Measurements from ENCODE around the gene BCKDK. TPM values are rescaled to one million over a fixed set of nuclear protein-coding genes. Genes with fewer than 3 reads are reported as not detected.
"Not testable (repeated sequence)": the region's sequence is repeated elsewhere in the genome, so short reads cannot be mapped to it uniquely, and the experiment has no call there.

BCKDK gene
- total and polyA plus RNA-seq, 4 donors, result 16.2 to 61.8 (median 33.9) TPM

- Histone ChIP-seq H3K27ac (ENCODE audit: low read depth in 1 of 2, low read length in 1 of 2) (peak overlapping the region; percentile 75 to 93), H3K9me3 (ENCODE audit: control insufficient read depth in 4 of 4, insufficient read depth in 3 of 4, low read length in 3 of 4) (no peaks in the 10 kb centered on the region), H3K9ac (ENCODE audit: insufficient read depth in 1 of 2, low read length in 2 of 2) (peak overlapping the region in 1 of 2 donors; percentile 65), H3K36me3 (ENCODE audit: control insufficient read depth in 4 of 4, insufficient read depth in 4 of 4, low read length in 4 of 4) (no peaks in the 10 kb centered on the region), H3K4me1 (ENCODE audit: control insufficient read depth in 5 of 5, insufficient read depth in 5 of 5, low read length in 5 of 5) (peaks cover 7 to 29% (median 18%) of the 10 kb centered on the region in 5 donors), H3K27me3 (ENCODE audit: control insufficient read depth in 3 of 3, insufficient read depth in 3 of 3, low read length in 2 of 3) (peaks cover 0 to 13% (median 3%) of the 10 kb centered on the region in 3 donors), H3K4me3 (peak overlapping the region; percentile 18)
- ATAC-seq (ENCODE audit: insufficient read depth, low FRiP score) (peak; percentile 94), DNase-seq (peak; percentile 100)
- 3 to 6% methylated on average over 84 to 89 of the region's 89 CpGs for WGBS, 2 donors
- TF ChIP-seq, protein P1, sequence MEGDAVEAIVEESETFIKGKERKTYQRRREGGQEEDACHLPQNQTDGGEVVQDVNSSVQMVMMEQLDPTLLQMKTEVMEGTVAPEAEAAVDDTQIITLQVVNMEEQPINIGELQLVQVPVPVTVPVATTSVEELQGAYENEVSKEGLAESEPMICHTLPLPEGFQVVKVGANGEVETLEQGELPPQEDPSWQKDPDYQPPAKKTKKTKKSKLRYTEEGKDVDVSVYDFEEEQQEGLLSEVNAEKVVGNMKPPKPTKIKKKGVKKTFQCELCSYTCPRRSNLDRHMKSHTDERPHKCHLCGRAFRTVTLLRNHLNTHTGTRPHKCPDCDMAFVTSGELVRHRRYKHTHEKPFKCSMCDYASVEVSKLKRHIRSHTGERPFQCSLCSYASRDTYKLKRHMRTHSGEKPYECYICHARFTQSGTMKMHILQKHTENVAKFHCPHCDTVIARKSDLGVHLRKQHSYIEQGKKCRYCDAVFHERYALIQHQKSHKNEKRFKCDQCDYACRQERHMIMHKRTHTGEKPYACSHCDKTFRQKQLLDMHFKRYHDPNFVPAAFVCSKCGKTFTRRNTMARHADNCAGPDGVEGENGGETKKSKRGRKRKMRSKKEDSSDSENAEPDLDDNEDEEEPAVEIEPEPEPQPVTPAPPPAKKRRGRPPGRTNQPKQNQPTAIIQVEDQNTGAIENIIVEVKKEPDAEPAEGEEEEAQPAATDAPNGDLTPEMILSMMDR (IDR thresholded peaks at IDR 0.05; ENCODE audit: control extremely low read depth, extremely low read depth), result peak; percentile 97
Measured at GRCh38 chr16:31142109-31143010, 34.2 kb downstream of the BCKDK start.

- WGBS, 2 donors, result 59 to 73% methylated on average over 16 to 22 of the region's 22 CpGs
- Histone ChIP-seq H3K27me3 (ENCODE audit: control insufficient read depth in 3 of 3, insufficient read depth in 3 of 3, low read length in 2 of 3) (peaks cover 0 to 21% (median 10%) of the 10 kb centered on the region in 3 donors), H3K9ac (ENCODE audit: insufficient read depth in 1 of 2, low read length in 2 of 2) (no peak overlapping the region), H3K27ac (ENCODE audit: low read depth in 1 of 2, low read length in 1 of 2) (peak overlapping the region in 1 of 2 donors; percentile 81), H3K9me3 (ENCODE audit: control insufficient read depth in 4 of 4, insufficient read depth in 3 of 4, low read length in 3 of 4) (no peaks in the 10 kb centered on the region), H3K36me3 (ENCODE audit: control insufficient read depth in 4 of 4, insufficient read depth in 4 of 4, low read length in 4 of 4) (no peaks in the 10 kb centered on the region), H3K4me3 (peak overlapping the region; percentile 18), H3K4me1 (ENCODE audit: control insufficient read depth in 5 of 5, insufficient read depth in 5 of 5, low read length in 5 of 5) (peaks cover 7 to 29% (median 18%) of the 10 kb centered on the region in 5 donors)
- DNase-seq, result no peak
- TF ChIP-seq, protein P1 (IDR thresholded peaks at IDR 0.05; ENCODE audit: control extremely low read depth, extremely low read depth), result no peak
- no peak for ATAC-seq (ENCODE audit: insufficient read depth, low FRiP score)
Measured at GRCh38 chr16:31143011-31143693, 35.0 kb downstream of the BCKDK start.

- 93 to 99% methylated on average over 8 of the region's 8 CpGs for WGBS, 2 donors
Measured at GRCh38 chr16:31143694-31144148, 35.5 kb downstream of the BCKDK start.

GRCh38 chr16:31144418-31144817, 36.2 kb downstream of the BCKDK start:
- H3K9ac ChIP-seq (ENCODE audit: insufficient read depth in 1 of 2, low read length in 2 of 2); H3K27ac ChIP-seq (ENCODE audit: low read depth in 1 of 2, low read length in 1 of 2); ATAC-seq (ENCODE audit: insufficient read depth, low FRiP score); H3K9me3 ChIP-seq (ENCODE audit: control insufficient read depth in 4 of 4, insufficient read depth in 3 of 4, low read length in 3 of 4); DNase-seq; H3K36me3 ChIP-seq (ENCODE audit: control insufficient read depth in 4 of 4, insufficient read depth in 4 of 4, low read length in 4 of 4); H3K4me3 ChIP-seq: not testable (repeated sequence)
- H3K27me3 ChIP-seq (ENCODE audit: control insufficient read depth in 3 of 3, insufficient read depth in 3 of 3, low read length in 2 of 3), result peaks cover 0 to 22% (median 13%) of the 10 kb centered on the region in 3 donors
- WGBS, 2 donors, result 91 to 96% methylated on average over 7 of the region's 7 CpGs
- H3K4me1 ChIP-seq (ENCODE audit: control insufficient read depth in 5 of 5, insufficient read depth in 5 of 5, low read length in 5 of 5), result peaks cover 5 to 16% (median 9%) of the 10 kb centered on the region in 5 donors

More at GRCh38 chr16:31143694-31144148, 35.5 kb downstream of the BCKDK start:
- DNase-seq (no peak), ATAC-seq (ENCODE audit: insufficient read depth, low FRiP score) (no peak)
- H3K4me3 ChIP-seq, result no peak overlapping the region
- H3K27me3 ChIP-seq (ENCODE audit: control insufficient read depth in 3 of 3, insufficient read depth in 3 of 3, low read length in 2 of 3), result peaks cover 0 to 22% (median 10%) of the 10 kb centered on the region in 3 donors
- no peaks in the 10 kb centered on the region for H3K9me3 ChIP-seq (ENCODE audit: control insufficient read depth in 4 of 4, insufficient read depth in 3 of 4, low read length in 3 of 4)
- peaks cover 7 to 23% (median 12%) of the 10 kb centered on the region in 5 donors for H3K4me1 ChIP-seq (ENCODE audit: control insufficient read depth in 5 of 5, insufficient read depth in 5 of 5, low read length in 5 of 5)
- no peaks in the 10 kb centered on the region for H3K36me3 ChIP-seq (ENCODE audit: control insufficient read depth in 4 of 4, insufficient read depth in 4 of 4, low read length in 4 of 4)
- no peak overlapping the region for H3K27ac ChIP-seq (ENCODE audit: low read depth in 1 of 2, low read length in 1 of 2)
- TF ChIP-seq, protein P1 (IDR thresholded peaks at IDR 0.05; ENCODE audit: control extremely low read depth, extremely low read depth), result no peak
- H3K9ac ChIP-seq (ENCODE audit: insufficient read depth in 1 of 2, low read length in 2 of 2), result no peak overlapping the region

Data from lung (tissue), 12 donors.